ENCODE measurements around the gene GTSF1L.

Gene GTSF1L

DNA sequence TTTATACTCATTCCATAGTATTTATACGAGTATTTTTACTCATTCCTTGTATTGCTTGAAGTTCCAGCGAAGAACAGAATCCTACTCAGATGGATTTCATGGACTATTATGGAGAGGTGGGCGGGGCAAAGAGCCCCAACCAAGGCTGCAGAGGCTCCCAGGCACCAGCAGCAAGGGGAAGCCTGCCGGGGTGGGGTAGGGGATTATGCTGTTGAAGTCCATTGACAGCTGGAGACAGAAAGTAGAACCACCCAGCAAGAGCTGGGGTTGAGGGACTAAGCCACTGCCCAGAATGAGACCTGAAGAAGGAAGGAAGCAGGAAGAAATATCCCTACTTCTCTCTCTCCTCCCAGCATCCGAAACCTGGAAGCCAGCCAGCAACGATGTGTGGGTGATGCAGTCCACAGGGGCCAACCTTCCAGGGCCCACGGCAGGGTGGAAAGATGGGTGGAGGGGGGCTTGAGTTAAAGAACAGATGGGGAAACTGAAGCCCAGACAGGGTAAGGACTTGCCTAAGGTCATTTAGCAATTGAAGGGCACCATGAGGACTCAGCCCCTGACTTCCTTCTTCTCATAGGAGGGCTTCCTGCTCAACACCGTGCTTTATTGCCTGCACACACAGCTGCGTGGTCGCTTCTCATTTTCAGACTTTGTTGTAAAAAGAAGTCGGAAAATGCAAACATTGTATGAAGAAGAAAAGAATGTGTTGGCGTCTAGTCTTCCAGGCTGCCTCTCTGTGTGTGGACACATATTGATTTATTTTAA lies 18.3 kb upstream of the GTSF1L start:
- no peak for DNase-seq (ENCODE audit: low read depth)

DNA sequence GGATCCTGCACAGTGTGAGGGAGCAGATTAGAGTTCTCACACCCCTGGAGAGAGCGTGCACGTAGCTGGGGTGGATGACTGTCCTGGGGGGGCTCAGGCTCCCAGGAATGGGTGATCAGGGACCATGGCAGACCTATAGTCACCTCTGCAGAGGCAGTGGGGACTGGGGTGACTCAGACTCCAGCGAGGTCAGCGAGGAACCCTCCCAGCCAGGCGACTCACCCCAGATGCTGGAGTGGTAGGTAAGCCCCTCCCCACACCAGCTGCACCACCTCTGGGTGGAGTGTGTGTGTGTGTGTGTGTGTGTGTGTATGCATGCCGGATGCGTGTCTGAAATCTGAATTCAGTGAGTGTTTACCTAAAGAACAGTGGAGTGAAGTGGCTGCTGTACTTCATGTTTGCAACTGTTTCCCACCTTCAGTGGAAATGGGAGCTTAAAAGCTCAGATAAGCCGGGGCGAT lies 17.4 kb upstream of the GTSF1L start:
- DNase-seq (ENCODE audit: low read depth) = no peak

DNA sequence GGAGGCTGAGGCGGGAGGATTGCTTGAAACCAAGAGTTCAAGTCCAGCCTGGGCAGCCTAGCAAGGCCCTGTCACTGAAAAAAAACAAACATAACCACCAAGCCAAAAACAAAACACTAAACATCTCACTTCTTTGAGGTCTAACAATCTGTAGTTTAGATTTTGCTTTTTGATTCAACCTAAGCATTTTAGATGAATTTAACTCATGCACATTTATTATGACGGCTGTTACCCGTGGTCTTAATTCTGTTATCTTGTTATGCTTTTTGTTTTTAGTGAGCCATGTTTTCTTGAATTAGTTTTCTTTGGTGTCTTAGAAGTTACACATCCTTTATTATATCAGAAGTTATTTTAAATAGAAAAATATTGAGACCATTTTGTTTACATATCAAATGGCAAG lies 13.8 kb upstream of the GTSF1L start:
- no peak for DNase-seq (ENCODE audit: low read depth)

DNA sequence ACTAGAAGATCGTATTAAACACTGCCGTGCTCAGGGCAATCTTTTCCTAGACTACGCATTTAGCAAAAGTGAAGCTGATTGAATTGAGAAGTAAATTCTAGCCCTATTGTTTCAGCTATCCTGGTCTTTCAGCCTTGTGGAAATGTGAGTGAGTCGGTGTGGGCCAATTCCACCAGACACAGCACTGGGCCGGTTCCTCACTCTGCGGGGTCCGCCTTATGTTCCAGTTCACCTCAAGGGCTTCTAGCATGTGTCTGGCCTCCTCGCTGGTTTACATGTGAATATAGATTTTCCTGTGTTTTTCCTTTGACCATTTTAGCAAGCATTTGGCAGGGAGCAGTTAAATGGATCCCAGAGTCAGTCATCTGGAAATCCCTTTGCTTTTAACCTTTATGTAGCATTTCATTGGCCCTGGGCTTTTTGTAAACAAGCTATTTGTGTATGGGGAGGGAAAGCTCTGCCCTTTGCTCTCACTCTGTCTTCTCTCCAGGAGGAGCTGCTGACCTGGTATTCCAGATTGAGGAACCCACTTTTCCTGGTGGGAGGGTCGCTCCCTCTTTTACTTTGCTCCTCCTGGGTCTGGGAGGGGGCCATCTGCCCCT lies 12.4 kb upstream of the GTSF1L start:
- no peak for DNase-seq (ENCODE audit: low read depth)

DNA sequence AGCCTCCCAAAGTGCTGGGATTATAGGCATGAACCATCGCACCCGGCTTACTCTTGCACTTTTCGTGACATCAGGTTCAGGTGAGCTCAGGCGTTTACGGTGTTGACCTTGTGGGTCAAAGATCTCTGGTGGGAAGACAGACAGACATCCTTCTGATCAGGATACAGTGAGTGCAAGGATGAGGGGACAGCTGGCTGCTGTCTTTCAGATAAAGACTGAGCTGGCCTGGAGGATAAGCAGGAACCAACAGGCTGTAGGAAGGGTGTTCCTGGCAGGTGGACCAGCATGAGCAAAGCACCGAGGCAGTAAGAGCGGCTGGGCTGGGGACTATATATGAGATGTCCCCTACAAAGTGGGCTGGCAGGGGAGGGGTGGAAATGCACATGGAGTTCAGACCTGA lies 11.1 kb upstream of the GTSF1L start:
- DNase-seq (ENCODE audit: low read depth) = no peak

DNA sequence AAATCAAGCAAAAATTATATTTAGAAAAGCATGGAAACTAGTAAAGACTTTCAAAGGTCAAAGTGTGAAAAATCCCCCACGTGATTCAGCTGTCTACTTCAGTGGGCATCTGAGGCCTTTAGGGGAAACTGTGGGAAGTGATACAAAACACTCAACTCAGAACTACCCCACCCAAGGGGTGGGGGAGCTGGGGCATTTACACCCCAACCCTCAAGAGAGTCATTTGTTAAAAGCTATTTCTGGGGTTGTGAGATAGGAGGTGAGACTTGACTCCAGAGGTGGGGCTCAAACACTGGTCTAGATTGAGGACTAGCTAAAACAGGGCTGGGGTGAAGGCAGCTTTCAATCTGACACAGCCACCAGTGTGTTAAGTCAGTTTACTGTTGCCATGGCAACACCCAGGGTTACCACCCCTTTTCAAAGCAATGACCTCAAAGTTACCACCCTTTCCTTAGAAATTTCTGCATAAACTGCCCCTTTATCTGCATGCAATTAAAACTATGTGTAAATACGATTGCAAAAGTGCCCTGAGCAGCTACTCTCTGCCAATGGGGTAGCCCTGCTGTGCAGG lies 9.9 kb upstream of the GTSF1L start:
- DNase-seq (ENCODE audit: low read depth) = no peak

DNA sequence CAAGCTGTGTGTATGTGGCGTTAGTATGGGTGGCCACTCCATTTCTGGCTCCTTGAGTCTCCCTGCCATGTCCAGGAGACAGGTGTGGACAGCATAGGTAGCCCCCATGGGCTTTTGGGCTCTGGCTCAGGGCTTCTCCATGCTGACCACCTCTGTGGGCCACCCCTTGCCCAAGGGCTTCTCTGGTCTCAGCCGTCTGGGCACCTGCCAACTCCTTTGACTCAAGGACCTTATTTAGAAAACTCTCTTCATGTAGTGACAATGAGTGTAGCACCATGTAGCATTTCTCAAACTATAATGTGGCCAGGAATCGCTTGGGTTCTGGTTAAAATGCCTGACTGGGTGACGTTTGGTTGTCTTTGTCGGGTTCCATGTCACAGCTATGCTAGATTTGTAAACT lies 5.1 kb upstream of the GTSF1L start:
- DNase-seq (ENCODE audit: low read depth) = no peak

DNA sequence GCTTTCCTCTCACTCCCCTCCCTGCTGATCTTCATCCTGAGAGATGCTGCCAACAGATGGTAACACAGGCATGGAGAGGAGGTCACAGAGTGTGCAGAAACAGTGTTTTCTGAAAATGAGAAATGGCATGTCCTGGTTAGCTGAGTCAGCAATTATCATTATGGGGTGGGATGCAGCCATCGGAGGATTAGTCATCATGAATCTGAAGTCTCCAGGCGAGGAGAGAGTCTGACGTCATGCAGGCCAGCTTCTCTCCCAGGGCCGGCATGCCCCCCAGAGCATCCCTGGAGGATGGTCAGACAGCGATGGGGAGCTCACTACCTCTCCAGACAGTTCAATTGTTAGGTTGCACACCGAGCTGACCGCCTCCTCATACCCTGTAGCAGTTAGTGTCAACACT lies 4.7 kb upstream of the GTSF1L start:
- no peak for DNase-seq (ENCODE audit: low read depth)

DNA sequence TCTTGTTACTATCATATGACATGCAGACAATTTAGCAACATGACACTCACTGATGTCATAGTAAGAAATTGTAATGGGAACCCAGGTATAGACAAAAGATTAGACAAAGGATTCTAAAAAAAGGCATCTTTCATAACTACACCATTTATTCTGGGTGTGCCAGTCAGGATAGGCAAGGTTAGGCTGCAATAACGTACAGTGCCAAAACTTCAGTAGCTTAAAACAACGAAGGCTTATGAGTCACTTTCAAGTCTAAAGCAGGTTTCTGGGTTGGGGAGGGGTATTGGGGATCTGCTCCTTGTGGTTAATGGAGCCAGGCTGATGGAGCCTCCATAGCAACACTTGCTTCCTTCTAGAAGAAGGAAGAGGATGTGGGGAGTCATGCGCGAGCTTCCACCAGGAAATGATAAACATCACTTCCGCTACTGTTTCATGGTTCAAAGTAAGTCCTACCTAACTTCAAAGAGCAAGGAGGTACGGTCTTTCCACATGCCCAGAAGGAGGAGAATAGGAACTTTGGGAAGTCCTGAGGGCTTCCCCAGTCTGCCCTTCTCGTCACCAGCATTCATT lies 2.0 kb upstream of the GTSF1L start:
- no peak for DNase-seq (ENCODE audit: low read depth)

DNA sequence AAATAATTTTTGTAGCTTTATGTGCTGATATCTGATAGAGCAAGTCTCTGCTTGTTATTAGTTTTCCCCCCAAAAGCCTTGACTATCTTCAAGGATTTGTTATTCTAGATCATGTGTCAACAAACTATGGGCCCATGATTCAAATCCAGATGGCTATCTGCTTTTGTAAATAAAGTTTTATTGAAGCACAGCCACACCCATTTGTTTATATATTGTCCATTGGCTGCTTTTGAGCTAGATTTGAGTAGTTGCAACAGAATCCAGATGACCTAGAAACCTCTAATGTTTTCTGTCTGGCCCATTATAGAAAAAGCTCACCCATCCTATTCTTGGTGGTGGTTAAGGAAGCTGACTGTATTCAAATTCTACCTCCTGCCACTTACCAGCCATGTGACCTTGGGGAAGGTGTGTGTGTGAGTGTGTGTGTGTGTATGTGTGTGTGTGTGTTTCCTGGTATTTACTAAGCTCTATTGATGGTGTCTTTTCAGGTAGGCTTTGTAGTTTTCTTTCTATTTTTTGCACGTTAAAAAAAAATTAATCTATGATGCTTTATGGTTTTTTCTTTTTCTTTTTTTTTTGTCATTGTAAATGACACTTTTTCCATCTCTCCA lies 1.3 kb upstream of the GTSF1L start:
- no peak for DNase-seq (ENCODE audit: low read depth)

DNA sequence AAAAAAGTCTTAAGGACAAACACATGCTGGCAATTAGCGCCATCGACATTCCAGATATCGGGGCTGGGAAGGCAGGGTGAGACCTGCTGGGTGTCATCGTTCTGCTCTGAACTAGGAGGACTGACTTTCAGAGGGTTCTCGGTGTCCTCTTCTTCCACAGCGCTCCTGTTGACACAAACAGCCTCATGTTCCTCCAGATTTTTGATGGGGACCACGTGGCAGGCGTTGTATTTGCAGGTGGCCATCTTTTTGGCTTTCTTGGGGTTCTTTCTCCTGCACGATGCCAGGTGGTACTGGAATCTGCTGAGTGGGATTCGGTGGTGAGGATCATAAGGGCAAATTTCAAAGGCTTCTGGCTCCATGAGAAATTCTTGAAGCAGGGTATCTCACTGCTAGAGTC lies 469 bp downstream of the GTSF1L start:
- no peak for DNase-seq (ENCODE audit: low read depth)

DNA sequence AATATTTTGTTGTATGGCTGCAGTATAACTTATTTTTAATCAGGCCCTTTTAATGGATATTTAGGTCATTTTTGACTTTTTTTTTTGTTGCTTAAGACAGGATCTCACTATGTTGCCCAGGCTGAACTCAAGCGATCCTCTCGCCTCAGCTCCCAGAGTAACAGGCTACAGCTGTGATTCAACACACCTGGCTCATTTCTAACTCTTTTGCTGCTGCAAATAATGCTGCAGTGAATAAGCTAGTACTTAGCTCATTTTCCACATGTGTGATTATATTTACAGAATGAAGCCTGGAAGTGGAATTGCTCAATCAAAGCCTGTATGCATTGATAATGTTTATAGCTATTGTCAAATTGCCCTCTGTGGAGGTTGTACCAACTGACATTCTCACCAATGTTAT lies 1.1 kb downstream of the GTSF1L start:
- no peak for DNase-seq (ENCODE audit: low read depth)

DNA sequence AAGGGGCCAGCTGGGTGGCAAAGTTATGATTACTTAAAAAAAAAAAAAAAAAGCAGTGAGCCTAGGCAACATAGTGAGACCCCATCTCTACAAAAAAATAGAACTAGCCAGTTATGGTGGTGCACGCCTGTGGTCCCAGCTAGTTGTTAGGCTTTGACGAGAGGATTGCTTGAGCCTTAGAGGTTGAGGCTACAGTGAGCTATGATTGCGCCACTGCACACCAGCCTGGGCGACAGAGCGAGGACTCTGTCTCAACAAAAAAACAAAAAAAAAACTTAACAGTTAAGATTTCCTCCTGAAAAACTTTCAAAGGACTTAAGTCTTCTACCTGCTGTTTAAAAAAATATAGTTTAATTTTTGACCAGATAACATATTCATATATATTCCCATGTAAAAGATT lies 2.4 kb downstream of the GTSF1L start:
- no peak for DNase-seq (ENCODE audit: low read depth)

DNA sequence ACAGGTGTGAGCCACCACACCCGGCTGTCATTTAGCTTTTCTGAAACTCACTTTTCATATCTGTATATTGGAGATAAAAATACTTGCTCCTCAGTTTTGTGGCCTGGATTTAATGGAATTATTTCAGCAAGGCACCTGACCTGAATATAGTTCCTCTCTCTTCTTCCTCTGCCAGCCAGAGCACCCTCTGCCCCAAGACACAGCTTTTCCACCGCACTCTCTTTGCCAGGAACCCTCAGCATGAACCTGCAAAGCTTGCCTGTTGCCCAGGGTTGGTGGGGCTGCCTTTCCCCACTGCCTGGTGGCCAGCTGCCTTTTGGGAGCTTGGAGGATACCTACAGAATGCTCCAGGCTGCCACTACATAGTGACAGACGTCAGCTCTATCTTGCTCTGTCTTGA lies 3.1 kb downstream of the GTSF1L start:
- DNase-seq (ENCODE audit: low read depth) = no peak

DNA sequence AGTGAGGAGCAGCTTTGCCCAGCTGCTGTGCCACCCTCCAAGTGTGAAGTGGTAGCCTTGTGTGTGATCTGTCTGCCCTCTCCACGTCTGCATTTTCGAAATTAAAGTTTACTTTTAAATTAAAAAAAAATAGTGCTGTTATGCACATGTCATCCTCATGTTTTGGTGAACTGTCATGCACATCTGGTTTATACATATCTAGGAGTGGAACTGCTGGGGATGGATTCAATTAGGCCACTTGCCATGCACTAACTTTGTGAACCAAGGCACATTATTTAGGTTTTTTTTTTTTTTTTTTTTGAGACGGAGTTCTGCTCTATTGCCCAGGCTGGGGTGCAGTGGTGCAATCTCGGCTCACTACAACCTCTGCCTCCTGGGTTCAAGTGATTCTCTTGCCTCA lies 3.6 kb downstream of the GTSF1L start:
- no peak for DNase-seq (ENCODE audit: low read depth)

DNA sequence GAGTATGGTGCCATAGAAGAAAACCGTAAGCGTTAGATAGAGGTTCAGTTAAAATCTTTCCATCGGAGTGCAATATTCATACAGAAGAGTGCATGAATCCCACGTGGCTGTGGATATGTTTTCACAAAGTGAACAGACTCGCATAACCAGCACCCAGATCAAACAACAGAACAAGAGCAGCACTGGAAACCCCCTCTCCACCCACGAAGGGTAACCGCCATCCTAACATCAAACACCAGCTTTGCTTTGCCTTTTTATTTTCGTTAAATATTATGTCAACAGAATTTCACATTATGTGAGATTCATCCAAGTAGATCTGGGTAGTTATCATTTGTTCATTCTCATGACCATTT lies 4.7 kb downstream of the GTSF1L start:
- DNase-seq (ENCODE audit: low read depth) = no peak

DNA sequence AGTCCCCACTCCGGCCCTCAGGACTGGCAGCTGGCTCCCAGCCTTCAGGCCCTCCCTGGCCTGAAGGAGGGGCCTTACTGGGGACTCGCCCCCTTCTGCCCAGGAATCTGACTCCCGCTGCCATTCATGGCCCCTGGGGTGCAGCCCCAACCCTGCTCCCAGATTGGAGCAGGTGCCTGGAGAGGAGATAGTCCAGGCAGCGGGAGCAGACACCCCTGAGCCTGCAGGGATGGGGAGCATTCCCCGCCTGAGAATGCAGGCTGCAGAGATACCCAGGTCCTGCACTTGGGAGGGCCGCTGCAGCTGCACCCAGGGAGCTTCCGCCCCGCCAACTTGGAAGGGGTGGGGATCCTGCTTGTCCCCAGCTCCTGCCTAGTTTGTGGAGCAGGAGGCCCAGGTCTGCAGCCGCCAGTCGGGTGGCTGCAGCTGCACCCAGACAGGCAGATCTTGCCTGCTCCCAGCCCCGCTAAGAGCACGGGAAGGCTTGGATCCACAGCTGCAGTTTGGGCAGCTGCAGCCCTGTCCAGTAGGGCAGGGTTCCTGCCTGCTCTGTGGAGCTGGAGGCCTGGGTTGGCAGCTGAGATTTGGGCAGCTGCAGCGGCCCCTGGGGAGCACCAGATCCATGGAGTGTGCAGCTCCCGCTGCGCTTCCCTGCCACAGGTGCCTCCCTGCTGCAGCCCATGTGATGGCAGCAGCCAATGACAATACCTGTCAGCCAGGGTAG lies 5.2 kb downstream of the GTSF1L start:
- DNase-seq (ENCODE audit: low read depth) = no peak

DNA sequence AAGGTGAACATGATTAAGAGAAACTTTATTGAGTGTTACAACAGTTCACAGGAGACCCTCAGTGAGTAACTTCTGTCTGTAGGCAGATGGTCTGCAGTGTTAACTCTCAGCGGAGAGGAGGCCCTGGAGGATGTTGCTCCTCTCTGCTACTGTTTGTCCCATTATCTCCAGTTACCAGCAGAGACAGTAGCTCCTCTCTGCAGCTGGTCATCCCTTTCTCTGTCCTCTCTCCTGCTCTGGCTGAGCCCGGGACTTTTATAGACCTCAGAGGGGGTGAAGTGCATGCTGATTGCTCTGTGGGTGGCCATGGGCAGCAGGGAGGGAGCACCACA lies 5.7 kb downstream of the GTSF1L start:
- no peak for DNase-seq (ENCODE audit: low read depth)

DNA sequence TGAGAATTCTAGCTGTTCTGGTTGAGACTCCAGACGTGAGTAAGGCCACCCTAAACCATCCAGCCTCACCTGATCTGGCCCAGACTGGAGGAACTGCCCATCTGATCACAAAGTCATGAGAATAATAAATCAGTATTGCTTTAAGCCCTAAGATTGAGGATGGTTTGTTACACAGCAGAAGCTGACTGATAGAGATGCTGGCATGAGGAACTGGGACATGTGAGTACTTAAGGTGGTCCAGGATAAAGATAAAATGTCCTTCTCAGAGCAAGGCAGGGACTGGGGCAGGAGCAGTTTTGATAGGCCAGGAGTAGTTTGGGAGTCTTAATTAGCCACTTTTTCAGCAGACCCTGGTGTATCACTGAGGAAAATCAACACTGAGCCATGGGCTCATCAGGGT lies 6.8 kb downstream of the GTSF1L start:
- no peak for DNase-seq (ENCODE audit: low read depth)

DNA sequence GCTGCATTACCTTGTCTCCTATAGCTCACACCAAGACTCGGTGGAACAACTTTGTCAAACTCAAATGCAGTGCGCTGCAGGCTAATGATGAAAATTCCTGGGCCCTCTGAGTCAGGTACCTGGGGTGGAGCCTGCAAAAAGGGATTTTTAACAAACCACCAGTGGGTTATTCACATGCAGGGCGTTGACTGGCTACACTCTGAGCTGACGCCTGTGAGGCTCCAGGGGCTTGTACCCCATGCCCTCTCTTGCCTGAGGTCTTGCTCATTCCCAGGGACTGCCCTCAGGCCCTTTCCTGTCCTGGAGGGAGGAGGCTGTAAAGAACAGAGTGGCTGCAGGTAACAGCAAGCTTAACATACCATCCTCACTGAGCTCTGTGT lies 9.2 kb downstream of the GTSF1L start:
- no peak for DNase-seq (ENCODE audit: low read depth)

DNA sequence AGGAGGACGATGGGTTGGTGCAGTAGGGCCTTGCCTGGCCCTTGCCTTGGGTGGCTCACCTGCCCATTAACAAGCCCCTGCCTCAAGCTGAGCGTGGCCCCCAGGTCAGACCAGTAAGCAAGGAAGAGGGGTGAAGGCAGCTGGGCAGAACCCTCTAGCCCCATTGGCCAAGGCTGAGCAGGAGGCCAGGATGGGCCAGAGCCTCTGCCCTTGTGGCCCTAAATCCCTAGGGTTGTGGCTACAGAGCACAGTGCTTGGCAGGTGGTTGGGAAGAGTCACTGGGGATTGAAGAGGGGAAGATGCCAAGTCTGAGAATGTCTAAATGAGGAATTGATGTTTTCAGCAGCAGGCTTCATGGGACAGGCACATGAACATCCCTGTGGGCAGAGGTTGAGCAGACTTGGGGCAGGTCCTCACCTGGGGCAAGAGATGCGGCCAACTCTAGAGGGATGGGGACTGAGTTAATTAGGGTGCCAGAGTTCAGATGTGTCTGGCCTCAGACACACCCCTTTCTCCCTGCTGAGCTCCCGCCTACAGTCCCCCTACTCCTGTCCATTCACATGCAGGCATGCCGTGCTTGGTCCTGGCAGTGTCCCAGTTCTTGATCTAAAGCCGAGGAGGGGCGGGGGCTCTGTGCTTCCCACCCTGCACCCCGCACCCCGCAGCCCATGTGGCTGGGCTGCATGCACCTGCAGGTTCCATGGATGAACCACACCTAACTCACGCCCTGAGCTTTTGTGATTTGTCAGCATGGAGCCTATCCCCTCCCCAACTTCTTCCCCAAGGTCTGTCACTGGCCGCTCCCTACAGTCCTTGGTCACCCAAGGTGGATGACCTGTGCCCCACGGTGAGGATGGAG lies 9.8 kb downstream of the GTSF1L start:
- DNase-seq (ENCODE audit: low read depth) = no peak

DNA sequence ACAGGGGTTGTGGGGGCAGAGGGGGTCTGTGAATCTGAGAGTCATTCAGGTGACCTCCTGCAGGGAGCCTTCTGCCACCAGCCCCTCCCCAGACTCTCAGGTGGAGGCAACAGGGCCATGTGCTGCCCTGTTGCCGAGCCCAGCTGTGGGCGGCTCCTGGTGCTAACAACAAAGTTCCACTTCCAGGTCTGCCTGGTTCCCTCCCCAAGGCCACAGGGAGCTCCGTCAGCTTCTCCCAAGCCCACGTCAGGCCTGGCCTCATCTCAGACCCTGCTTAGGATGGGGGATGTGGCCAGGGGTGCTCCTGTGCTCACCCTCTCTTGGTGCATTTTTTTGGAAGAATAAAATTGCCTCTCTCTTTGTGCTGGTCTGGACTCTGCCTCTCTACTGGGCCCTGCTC lies 10.7 kb downstream of the GTSF1L start:
- DNase-seq (ENCODE audit: low read depth) = no peak
